ENCODE measurements around the gene PREPL.
"Not testable (repeated sequence)": the region's sequence is repeated elsewhere in the genome, so short reads cannot be mapped to it uniquely, and the experiment has no call there.

Gene PREPL

DNA sequence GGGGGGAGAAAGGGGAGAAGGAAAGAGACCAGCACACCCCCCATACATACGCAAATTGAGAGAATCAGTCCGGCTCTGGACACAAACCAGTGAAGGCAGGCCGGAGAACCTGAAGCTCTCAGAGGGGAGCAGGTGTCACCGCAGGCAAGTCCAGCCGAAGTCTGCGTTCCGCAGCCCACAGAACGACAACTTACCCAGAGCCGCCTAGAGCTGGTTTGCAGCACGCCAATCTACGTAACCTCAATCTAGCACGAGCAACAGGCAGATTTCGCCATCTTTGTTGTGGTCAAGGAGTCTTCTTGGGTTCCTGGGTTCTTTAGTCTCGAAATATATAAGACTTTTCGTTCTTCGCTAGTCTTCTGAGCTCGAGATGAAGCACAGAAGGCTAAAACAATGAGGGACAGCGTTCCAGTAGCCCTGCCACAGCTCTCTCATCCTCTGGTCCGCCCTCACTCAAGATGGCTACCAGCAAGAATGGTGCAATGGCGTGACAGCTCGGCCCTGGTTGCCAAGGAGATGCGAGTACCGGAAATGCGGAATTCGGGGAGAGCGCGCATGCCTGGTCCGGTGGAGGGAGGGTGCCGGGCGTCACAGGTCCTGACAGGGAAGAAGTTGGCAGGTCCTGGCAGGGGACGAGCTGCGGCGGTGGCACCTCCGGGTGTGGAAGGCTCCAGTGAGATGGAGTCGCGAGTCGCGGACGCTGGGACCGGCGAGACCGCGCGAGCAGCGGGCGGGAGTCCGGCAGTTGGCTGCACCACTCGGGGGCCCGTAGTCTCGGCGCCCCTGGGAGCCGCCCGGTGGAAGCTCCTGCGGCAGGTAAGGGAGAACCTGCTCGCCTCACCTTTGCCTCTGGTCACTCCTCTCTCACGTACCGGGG lies at the start of gene PREPL, which contains the start of gene CAMKMT:
TSS of gene PREPL (minus strand) at position 165 of the 877 bp plus-strand sequence. CDS start 15,152 bp downstream, outside the sequence.
TSS of gene CAMKMT (plus strand) at position 618 of the 877 bp plus-strand sequence.
- peak; percentile 88 for DNase-seq

DNA sequence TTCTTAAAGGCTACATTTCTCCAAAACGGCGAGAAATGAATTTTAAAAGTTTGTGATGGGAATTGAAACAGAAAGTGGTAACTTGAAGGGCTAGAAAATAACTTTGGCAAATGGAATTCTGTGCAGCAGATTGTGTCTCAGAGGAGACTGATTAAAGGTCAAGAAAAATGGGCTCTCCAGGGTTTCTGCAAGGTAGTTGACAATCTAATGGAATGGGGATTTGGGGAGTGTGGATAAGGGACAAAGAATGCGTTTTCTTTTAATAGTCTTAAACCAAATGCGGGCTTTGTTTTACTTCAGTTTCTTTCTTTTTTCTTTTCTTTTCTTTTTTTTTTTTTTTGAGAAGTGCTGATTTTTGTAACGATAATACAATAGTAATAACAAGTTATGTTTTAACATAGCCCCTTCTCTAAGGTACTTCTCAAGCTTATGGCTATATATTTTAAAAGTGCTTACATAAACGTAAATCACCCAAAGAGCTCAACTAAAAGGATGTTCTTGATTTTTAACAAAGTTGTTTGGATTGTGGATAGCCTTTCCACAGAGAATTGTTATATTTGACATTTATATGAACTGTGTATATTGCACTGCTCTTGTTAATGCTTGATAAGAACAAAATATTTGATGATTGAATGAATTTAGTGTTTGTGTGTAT lies 37.1 kb upstream of the PREPL start:
- no peak for DNase-seq

DNA sequence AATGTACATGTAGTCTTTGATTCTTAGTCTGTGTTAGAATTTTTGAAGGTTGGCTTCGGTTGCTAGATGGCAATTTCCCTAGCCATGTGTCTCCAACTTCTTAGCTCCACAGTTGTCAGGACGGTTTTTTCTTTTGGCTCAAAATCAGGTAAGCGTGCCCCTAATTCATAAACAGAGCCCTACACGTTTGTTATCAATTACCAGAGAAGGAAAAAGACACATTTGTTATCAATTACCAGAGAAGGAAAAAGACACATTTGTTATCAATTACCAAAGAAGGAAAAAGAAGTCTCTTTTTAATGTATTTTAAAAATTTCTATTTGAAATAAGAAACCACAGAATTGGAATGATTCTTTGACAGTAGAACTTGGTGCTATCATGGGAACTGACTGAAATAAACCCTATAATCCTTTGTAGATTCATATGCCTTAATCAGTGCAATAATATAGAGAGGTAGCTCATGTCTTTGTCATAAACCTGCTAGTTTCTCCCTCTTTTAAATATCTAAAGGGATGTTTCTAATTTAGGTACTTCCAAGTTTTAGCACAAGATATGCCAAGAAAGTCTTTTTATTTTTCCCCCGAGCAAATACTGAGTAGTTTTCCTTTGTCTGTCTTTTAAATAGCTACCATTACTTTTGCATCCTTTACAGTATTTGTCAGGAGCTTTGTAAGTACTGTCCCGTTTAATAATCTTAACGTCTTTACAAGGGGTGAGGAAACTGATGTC lies 36.3 kb upstream of the PREPL start:
- no peak for DNase-seq

DNA sequence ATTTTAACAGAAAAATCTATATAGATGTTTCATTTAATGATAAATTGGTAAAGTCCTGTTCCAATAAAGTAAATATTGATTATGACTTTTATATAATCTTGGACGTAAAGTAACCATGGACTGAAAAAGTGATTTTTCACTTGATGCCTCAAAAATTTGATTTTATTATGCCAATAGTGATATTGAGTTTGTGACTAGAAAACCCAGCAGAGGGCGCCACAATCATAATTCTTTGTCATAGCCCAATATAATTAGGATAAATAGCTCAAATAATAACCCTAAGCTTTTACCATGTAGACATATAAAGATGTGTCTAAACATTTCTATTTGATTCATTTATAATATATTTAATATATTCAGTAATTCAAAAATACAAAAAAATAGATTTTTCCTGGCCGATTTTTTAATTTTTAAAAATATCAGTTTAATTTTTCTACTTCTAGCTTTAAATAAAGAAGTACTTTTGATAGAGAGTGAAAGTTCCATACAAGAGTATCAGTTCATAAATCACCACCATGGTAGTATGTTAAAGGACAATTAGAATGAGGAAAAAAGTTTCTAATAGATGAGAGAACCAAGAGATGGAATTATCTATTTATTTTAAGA lies 31.1 kb upstream of the PREPL start:
- peak; percentile 9 for DNase-seq

DNA sequence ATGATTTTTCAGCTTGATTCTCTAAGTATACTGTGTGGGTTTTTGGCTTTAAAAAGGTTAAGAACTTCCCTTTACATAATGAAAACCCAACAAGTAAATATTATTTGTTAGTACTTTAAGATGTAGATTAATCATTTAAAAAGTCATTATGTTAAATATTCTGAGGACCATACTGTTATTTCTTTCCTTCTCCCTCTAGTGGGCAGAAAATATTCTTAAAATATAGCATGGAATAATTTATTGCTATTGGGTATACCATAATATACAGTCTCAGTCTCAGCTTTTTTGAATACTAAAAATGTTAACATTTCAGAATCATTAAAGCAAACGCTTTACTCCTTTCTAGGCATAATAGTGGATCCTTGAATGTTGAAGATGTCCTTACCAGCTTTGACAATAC lies 28.6 kb upstream of the PREPL start:
- no peak for DNase-seq

GRCh38 chr2:44388877-44389276 lies 27.6 kb upstream of the PREPL start:
- DNase-seq = no peak

DNA sequence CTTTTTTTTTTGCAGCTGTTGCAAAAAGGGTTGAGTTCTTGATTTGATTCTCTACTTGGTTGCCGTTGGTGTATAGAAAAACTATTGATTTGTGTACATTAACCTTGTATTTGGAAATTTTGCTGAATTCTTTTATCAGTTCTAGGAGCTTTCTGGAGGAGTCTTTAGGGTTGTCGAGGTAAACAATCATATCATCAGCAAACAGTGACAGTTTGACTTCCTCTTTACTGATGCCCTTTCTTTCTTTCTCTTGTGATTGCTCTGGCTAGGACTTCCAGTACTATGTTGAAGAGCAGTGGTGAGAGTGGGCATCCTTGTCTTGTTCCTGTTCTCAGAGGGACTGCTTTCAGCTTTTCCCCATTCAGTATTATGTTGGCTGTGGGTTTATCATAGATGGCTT lies 23.9 kb upstream of the PREPL start:
- DNase-seq = not testable (repeated sequence)

GRCh38 chr2:44377486-44377885 lies 16.2 kb upstream of the PREPL start:
- DNase-seq = no peak

- no peak for DNase-seq
These were observed 11.0 kb upstream of the PREPL start for GRCh38 chr2:44372246-44372645.

DNA sequence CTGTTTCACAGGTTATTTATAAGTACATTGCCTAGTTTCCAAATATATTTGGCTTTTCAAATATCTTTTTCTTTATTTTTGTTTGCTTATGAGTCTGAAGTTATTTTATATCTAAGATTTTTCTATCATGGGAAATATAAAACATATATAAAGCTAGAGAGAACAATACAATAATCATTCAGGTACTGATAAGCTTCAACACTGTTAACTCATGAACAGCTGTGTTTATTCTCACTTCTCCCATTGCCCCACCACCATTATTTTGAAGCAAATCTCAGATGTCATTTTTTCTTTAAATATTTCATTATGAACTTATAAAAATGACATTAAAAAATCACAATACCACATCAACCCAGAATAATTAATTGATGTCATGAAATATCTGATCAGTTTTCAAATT lies 10.2 kb upstream of the PREPL start:
- no peak for DNase-seq

- no peak for DNase-seq
These were observed 8.1 kb upstream of the PREPL start for GRCh38 chr2:44369392-44369791.

DNA sequence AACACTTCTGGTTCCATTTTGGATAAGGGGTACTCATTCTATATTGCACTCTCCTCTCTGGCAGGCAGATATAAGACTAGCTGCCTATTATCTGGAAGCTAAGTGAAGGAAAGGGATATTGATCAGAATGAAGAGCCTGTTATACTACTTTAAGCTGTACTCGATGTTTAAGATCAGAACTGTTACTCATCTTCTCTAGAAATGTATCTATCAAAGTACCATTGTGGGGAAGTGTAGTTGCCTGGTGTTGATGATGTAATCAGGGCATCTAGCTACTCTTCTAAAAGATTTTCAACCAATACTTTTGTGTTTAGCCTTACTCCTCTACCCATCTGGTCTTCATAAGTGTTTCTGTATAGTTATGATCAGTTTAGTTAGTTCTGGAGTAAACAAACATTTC lies 6.3 kb upstream of the PREPL start:
- no peak for DNase-seq

- no peak for DNase-seq
These were observed 3.3 kb upstream of the PREPL start for GRCh38 chr2:44364604-44365003.

DNA sequence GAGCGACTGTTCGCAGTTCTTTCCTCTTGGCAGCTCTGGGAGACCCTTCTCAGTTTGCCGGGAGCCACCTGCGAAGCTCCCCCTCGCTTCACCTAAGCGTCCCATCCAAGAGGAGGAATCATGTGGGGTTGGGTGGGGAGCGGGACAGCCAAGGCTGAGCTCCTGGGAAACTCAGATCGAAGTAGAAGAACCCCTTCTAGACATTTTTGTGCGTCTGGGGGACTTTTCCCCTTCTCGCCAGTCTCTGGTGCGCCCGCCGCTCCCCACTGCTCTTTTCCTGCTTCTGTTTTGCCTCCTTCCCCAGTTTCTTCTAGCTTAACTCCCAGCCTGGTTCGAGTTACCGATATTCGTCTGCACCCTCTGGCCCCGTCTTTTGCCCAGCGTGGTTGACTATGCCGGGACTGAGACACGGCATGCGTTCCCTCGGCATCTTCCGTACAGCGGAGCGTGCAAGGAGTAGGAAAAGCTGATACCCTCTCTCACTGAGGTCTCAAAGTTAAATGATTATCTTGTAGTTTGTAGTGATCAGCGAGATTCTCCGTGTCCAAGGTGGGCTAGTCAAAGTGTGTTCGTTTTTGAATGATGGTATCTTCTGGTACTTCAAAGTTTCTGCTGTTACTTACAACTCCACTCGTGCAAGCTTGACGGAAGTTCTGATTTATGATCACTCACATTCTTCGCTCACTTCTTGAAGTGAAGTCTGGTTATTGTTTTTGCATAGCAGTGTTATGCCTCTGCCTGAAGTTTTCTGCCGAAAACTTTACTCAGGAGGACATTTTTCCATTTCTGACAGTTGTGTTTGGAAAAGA lies 1.1 kb upstream of the PREPL start:
- no peak for DNase-seq

- DNase-seq = peak; percentile 0
These were observed 455 bp downstream of the PREPL start for GRCh38 chr2:44360749-44361329.

DNA sequence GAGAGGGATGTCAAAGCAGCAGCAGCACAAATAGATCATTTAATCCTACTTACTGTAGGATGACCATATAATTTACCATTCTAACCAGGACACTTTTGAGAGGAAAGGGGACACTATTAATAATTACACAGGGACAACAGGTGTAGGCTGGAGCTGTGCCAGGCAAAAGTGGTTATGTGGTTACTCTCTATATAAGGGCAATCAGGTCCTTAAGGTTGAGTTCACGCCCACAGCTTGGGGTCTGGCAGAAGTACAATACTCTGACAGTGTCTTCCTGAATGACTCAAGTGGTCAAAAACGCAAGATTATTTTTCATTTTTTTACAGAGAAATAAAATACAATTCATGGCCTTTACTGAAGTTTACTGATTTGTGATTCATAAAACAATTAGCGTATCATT lies 2.8 kb downstream of the PREPL start:
- peak; percentile 1 for DNase-seq

GRCh38 chr2:44354761-44355160 lies 6.5 kb downstream of the PREPL start:
- DNase-seq = no peak

DNA sequence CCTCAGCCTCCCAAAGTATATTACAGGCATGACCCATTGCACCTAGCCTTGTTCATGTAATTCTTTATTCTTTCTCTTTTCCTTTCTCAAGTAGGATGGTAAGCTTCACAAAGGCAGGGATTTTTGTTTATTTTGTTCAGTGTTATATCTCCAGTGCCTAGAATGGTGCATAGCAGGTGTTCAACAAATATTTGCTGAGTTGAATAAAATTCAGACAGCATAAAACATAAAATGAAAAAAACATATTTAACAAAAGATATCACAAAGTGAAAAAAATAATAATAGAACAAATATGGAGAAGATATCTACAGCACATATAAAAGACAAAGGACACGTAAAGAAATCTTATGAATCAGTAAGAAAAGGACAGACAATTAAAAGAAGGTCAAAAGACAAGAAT lies 8.8 kb downstream of the PREPL start:
- no peak for DNase-seq

- DNase-seq = no peak
These were observed 9.6 kb downstream of the PREPL start for GRCh38 chr2:44351676-44352075.

DNA sequence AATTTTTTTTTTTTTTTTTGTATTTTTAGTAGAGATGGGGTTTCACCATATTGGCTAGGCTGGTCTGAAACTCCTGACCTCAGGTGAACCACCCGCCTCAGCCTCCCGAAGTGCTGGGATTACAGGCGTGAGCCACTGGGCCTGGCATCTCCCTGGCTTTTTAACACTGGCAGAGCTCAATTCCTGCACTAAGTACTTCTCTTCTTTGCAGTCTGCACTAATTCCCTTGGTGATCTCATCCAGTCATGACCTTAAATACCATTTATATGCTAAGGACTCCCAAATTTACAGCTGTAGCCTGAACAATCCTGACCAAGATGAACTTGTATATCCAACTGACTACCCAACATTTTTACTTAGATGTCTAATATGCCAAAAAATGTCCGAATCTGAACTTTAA lies 10.2 kb downstream of the PREPL start:
- no peak for DNase-seq

GRCh38 chr2:44349506-44349905 lies 11.8 kb downstream of the PREPL start:
- no peak for DNase-seq

- no peak for DNase-seq
These were observed 12.9 kb downstream of the PREPL start for GRCh38 chr2:44348400-44348799.

All from DMS153 (cell line).